Muscle of leg (tissue), 11 donors: ENCODE results near the gene SLC35D2. TPM values are rescaled to one million over a fixed set of nuclear protein-coding genes. Genes with fewer than 3 reads are reported as not detected.
"Not testable (repeated sequence)": the region's sequence is repeated elsewhere in the genome, so short reads cannot be mapped to it uniquely, and the experiment has no call there.

ENCODE experiments used
- DNase-seq: peaks from one replicate; pipeline ENCODE4 v3.0.0; 2013
- H3K27ac ChIP-seq: one replicate; pipeline ENCODE4 v1.5.1; 2013; ENCODE audit warnings: mild to moderate bottlenecking, low read length, control low read depth
- H3K27me3 ChIP-seq: one replicate; pipeline ENCODE4 v1.6.1; 2013; ENCODE audit warnings: low read length; ENCODE audit not compliant: control insufficient read depth, insufficient read depth
- H3K36me3 ChIP-seq: one replicate; pipeline ENCODE4 v1.6.1; 2013; ENCODE audit warnings: low read length; ENCODE audit not compliant: control insufficient read depth, insufficient read depth
- H3K4me1 ChIP-seq: one replicate; pipeline ENCODE4 v1.6.1; 2013; ENCODE audit warnings: low read length; ENCODE audit not compliant: control insufficient read depth, insufficient read depth
- H3K4me3 ChIP-seq: one replicate; pipeline ENCODE4 v1.5.1; 2013; ENCODE audit warnings: low read length, control low read depth
- H3K9me3 ChIP-seq: replicated peaks from 2 replicates; pipeline ENCODE4 v1.6.1; 2013; ENCODE audit warnings: low read depth, low read length; ENCODE audit not compliant: control insufficient read depth
- WGBS: methylation state at CpG from one replicate; pipeline ENCODE4 v1.1.5; 2013; ENCODE audit warnings: missing lambda C conversion rate; ENCODE audit not compliant: insufficient coverage; 5-methylcytosine and 5-hydroxymethylcytosine counted together
- polyA plus RNA-seq, 8 donors: library from polyadenylated mRNA; unstranded; fragments of 120-200 nt; gene quantifications; one replicate each; pipeline versions ENCODE4 v1.2.1 to v1.2.3, GENCODE V29; 2013; ENCODE audit warnings: inconsistent platforms in 1 of 8, low replicate concordance in 1 of 8; ENCODE audit not compliant: insufficient read length in 8 of 8, insufficient read depth in 1 of 8
- total RNA-seq: library from RNA; stranded (reverse); fragments of 120-200 nt; gene quantifications from one replicate; pipeline ENCODE4 v1.2.4, GENCODE V29; 2013

Gene SLC35D2
- total and polyA plus RNA-seq, 9 donors = 14.6 to 27.6 (median 24.8) TPM

GRCh38 chr9:96361668-96362067 lies 21.8 kb downstream of the SLC35D2 start:
- Histone ChIP-seq H3K36me3 (peaks cover 9% of the 10 kb centered on the region), H3K4me1 (no peaks in the 10 kb centered on the region), H3K27ac (no peak overlapping the region), H3K27me3 (no peaks in the 10 kb centered on the region), H3K9me3 (no peaks in the 10 kb centered on the region), H3K4me3 (no peak overlapping the region)
- DNase-seq = no peak
- 88% methylated on average over 4 of the region's 6 CpGs for WGBS

GRCh38 chr9:96360976-96361375 lies 22.5 kb downstream of the SLC35D2 start:
- no CpG with 5 or more reads among the region's 2 CpGs for WGBS
- no peaks in the 10 kb centered on the region for H3K4me1 ChIP-seq

GRCh38 chr9:96360523-96360922 lies 23.0 kb downstream of the SLC35D2 start:
- not testable (repeated sequence) for H3K4me3 ChIP-seq, H3K9me3 ChIP-seq, H3K36me3 ChIP-seq, H3K27ac ChIP-seq, DNase-seq, H3K27me3 ChIP-seq, H3K4me1 ChIP-seq
- no CpG with 5 or more reads among the region's 6 CpGs for WGBS

More at GRCh38 chr9:96360976-96361375, 22.5 kb downstream of the SLC35D2 start:
- Histone ChIP-seq H3K27ac (no peak overlapping the region), H3K4me3 (no peak overlapping the region), H3K9me3 (no peaks in the 10 kb centered on the region), H3K27me3 (no peaks in the 10 kb centered on the region), H3K36me3 (peaks cover 8% of the 10 kb centered on the region)
- no peak for DNase-seq

- no peaks in the 10 kb centered on the region for H3K27me3 ChIP-seq
- WGBS = no CpG with 5 or more reads among the region's 1 CpG
- peaks cover 6% of the 10 kb centered on the region for H3K9me3 ChIP-seq
- no peak overlapping the region for H3K27ac ChIP-seq
- DNase-seq = no peak
- H3K4me1 ChIP-seq = no peaks in the 10 kb centered on the region
- no peak overlapping the region for H3K4me3 ChIP-seq
- H3K36me3 ChIP-seq = peaks cover 9% of the 10 kb centered on the region
Observed at GRCh38 chr9:96350866-96351265, 32.6 kb downstream of the SLC35D2 start.

GRCh38 chr9:96348261-96348660 lies 35.2 kb downstream of the SLC35D2 start:
- Histone ChIP-seq H3K27me3 (no peaks in the 10 kb centered on the region), H3K4me3 (no peak overlapping the region), H3K36me3 (peaks cover 9% of the 10 kb centered on the region), H3K9me3 (peaks cover 6% of the 10 kb centered on the region), H3K4me1 (peaks cover 4% of the 10 kb centered on the region), H3K27ac (no peak overlapping the region)
- WGBS = no CpG with 5 or more reads among the region's 5 CpGs
- DNase-seq = no peak

- H3K9me3 ChIP-seq = peaks cover 5% of the 10 kb centered on the region
- DNase-seq = no peak
- H3K27me3 ChIP-seq = no peaks in the 10 kb centered on the region
- WGBS = 80% methylated on average over 1 of the region's 9 CpGs
- H3K27ac ChIP-seq = no peak overlapping the region
- H3K36me3 ChIP-seq = peaks cover 9% of the 10 kb centered on the region
- H3K4me1 ChIP-seq = peaks cover 4% of the 10 kb centered on the region
- no peak overlapping the region for H3K4me3 ChIP-seq
Observed at GRCh38 chr9:96345551-96345950, 38.0 kb downstream of the SLC35D2 start.

- Histone ChIP-seq H3K4me3 (no peak overlapping the region), H3K4me1 (peaks cover 4% of the 10 kb centered on the region), H3K9me3 (peaks cover 5% of the 10 kb centered on the region), H3K27ac (peak overlapping the region; percentile 51), H3K27me3 (no peaks in the 10 kb centered on the region), H3K36me3 (peaks cover 9% of the 10 kb centered on the region)
- WGBS = no CpG with 5 or more reads among the region's 6 CpGs
- DNase-seq = peak; percentile 91
Observed at GRCh38 chr9:96344458-96345180, 38.9 kb downstream of the SLC35D2 start.

- Histone ChIP-seq H3K36me3 (peaks cover 9% of the 10 kb centered on the region), H3K4me3 (no peak overlapping the region), H3K27me3 (no peaks in the 10 kb centered on the region), H3K4me1 (peaks cover 4% of the 10 kb centered on the region), H3K9me3 (peaks cover 5% of the 10 kb centered on the region), H3K27ac (peak overlapping the region; percentile 51)
- no CpG with 5 or more reads among the region's 5 CpGs for WGBS
- DNase-seq = peak; percentile 20
Observed at GRCh38 chr9:96343515-96344360, 39.8 kb downstream of the SLC35D2 start.

- Histone ChIP-seq H3K27ac (no peak overlapping the region), H3K27me3 (no peaks in the 10 kb centered on the region)
Observed at GRCh38 chr9:96342571-96343245, 40.8 kb downstream of the SLC35D2 start.

GRCh38 chr9:96340707-96341106 lies 42.8 kb downstream of the SLC35D2 start:
- Histone ChIP-seq H3K36me3 (no peaks in the 10 kb centered on the region), H3K27ac (no peak overlapping the region), H3K9me3 (no peaks in the 10 kb centered on the region), H3K27me3 (no peaks in the 10 kb centered on the region), H3K4me3 (no peak overlapping the region), H3K4me1 (peaks cover 4% of the 10 kb centered on the region)
- WGBS = no CpG with 5 or more reads among the region's 3 CpGs
- no peak for DNase-seq

More at GRCh38 chr9:96342571-96343245, 40.8 kb downstream of the SLC35D2 start:
- H3K9me3 ChIP-seq = no peaks in the 10 kb centered on the region
- peaks cover 4% of the 10 kb centered on the region for H3K4me1 ChIP-seq
- no peak for DNase-seq
- WGBS = 75% methylated on average over 13 of the region's 20 CpGs
- no peaks in the 10 kb centered on the region for H3K36me3 ChIP-seq
- no peak overlapping the region for H3K4me3 ChIP-seq
